A673 (cell line): ENCODE results near the gene GTPBP10. TPM values are rescaled to one million over a fixed set of nuclear protein-coding genes. Genes with fewer than 3 reads are reported as not detected.
"Not testable (repeated sequence)": the region's sequence is repeated elsewhere in the genome, so short reads cannot be mapped to it uniquely, and the experiment has no call there.

Source experiments
- BruUV-seq: library from RNA; stranded (reverse); fragments of 400-500 nt; replicated peaks from 2 replicates; lab custom pipeline; 2021; lab: Mats Ljungman, UMichigan
- CTCF ChIA-PET: fragments of 300-600 bp; sonication (Branson Sonifier 250); formaldehyde crosslinking; loops from one replicate; lab custom pipeline; 2022; ENCODE audit warnings: antibody characterized with exemption; lab: Charles Lee
- POLR2A ChIA-PET: fragments of 300-600 bp; sonication (Branson Sonifier 250); formaldehyde crosslinking; loops from one replicate; lab custom pipeline; 2022; ENCODE audit warnings: antibody characterized with exemption; ENCODE audit not compliant: low non-redundant PET; lab: Charles Lee
- DNase-seq: peaks from one replicate; pipeline ENCODE4 v3.0.0-alpha.2; 2015; ENCODE audit warnings: low spot score
- H3K27ac ChIP-seq: fragments of 200-600 bp; sonication (generic); 2 replicates; pipeline ENCODE4 v1.5.1; 2016; ENCODE audit warnings: mixed run types, low read depth, mild to moderate bottlenecking, mixed read lengths, antibody characterized with exemption, low read length; ENCODE audit not compliant: poor library complexity, severe bottlenecking
- H3K27me3 ChIP-seq: fragments of 200-600 bp; sonication (generic); replicated peaks from 2 replicates; pipeline ENCODE4 v1.6.1; 2017; ENCODE audit warnings: mixed run types, low read depth, mild to moderate bottlenecking, mixed read lengths, antibody characterized with exemption, low read length; ENCODE audit not compliant: insufficient read depth, poor library complexity
- H3K36me3 ChIP-seq: fragments of 200-600 bp; sonication (generic); 2 replicates; pipeline ENCODE4 v1.6.1; 2016; ENCODE audit warnings: mixed run types, mild to moderate bottlenecking, mixed read lengths, antibody characterized with exemption, low read length; ENCODE audit not compliant: insufficient read depth, poor library complexity, severe bottlenecking
- H3K4me1 ChIP-seq: fragments of 200-600 bp; sonication (generic); 2 replicates; pipeline ENCODE4 v1.6.1; 2017; ENCODE audit warnings: mixed run types, mild to moderate bottlenecking, mixed read lengths, antibody characterized with exemption, low read length; ENCODE audit not compliant: insufficient read depth, poor library complexity, severe bottlenecking
- H3K4me3 ChIP-seq: fragments of 200-600 bp; sonication (generic); 2 replicates; pipeline ENCODE4 v1.5.1; 2016; ENCODE audit warnings: low read depth, mixed run types, mild to moderate bottlenecking, mixed read lengths, low read length; ENCODE audit not compliant: poor library complexity, severe bottlenecking
- H3K9me3 ChIP-seq: fragments of 200-600 bp; sonication (generic); 2 replicates; pipeline ENCODE4 v1.6.1; 2016; ENCODE audit warnings: mixed run types, low read depth, mild to moderate bottlenecking, mixed read lengths, antibody characterized with exemption, low read length; ENCODE audit not compliant: poor library complexity, severe bottlenecking
- CTCF ChIP-seq: fragments of 300-800, 200-600 bp; sonication (generic); conservative IDR thresholded peaks from 2 replicates; pipeline ENCODE4 v1.5.1; 2017; ENCODE audit warnings: low read depth, mild to moderate bottlenecking, antibody characterized with exemption, low read length, moderate library complexity, mixed read lengths
- EZH2 ChIP-seq: fragments of 200-600 bp; sonication (generic); IDR thresholded peaks from 2 replicates; pipeline ENCODE4 v1.6.1; 2017; ENCODE audit warnings: borderline replicate concordance, low read depth, mild to moderate bottlenecking, mixed read lengths, antibody characterized with exemption, low read length; ENCODE audit not compliant: poor library complexity, severe bottlenecking
- intact Hi-C: fragments of 100-400 bp; cut with micrococcal nuclease; formaldehyde crosslinking; loops from one replicate; pipeline ENCODE4 v1.10.0; 2022; ENCODE audit not compliant: unreplicated experiment
- total RNA-seq: library from RNA; stranded (reverse); gene quantifications from 2 replicates; pipeline ENCODE4 v1.2.3, GENCODE V29; 2021

Gene GTPBP10
- total RNA-seq, 1 experiment from 2014 or later, result 34.7 TPM

GRCh38 chr7:90326500-90326899 is 20.0 kb upstream of the GTPBP10 start:
- Histone ChIP-seq H3K27ac (no peak overlapping the region), H3K4me1 (no peaks in the 10 kb centered on the region), H3K27me3 (peaks cover 11% of the 10 kb centered on the region), H3K4me3 (no peak overlapping the region), H3K36me3 (no peaks in the 10 kb centered on the region), H3K9me3 (no peaks in the 10 kb centered on the region)
- peak; percentile 17 for DNase-seq
- intact Hi-C loops, result no loop called here
- TF ChIP-seq EZH2, result no peak
- no peak for TF ChIP-seq CTCF
- BruUV-seq, result no TSS peak
- CTCF ChIA-PET, result no interaction called here
- POLR2A ChIA-PET, result no interaction called here

GRCh38 chr7:90334193-90334843 is 12.2 kb upstream of the GTPBP10 start:
- no peak for DNase-seq
- Histone ChIP-seq H3K27ac (no peak overlapping the region), H3K4me1 (peaks cover 7% of the 10 kb centered on the region), H3K9me3 (no peaks in the 10 kb centered on the region), H3K36me3 (no peaks in the 10 kb centered on the region), H3K27me3 (no peaks in the 10 kb centered on the region), H3K4me3 (no peak overlapping the region)
- CTCF ChIA-PET, result no interaction called here
- POLR2A ChIA-PET, result no interaction called here
- TF ChIP-seq CTCF (no peak), EZH2 (no peak)
- intact Hi-C loops, result no loop called here
- BruUV-seq, result no TSS peak

- H3K36me3 ChIP-seq, DNase-seq, H3K27ac ChIP-seq, H3K4me1 ChIP-seq, CTCF ChIA-PET, intact Hi-C loops, H3K27me3 ChIP-seq, POLR2A ChIA-PET, BruUV-seq, H3K4me3 ChIP-seq, H3K9me3 ChIP-seq: not testable (repeated sequence)
Observed at GRCh38 chr7:90334926-90335325, 11.6 kb upstream of the GTPBP10 start.

- BruUV-seq, result no TSS peak
- DNase-seq, result no peak
- TF ChIP-seq EZH2 (no peak), CTCF (no peak)
- intact Hi-C loops, result no loop called here
- Histone ChIP-seq H3K4me3 (no peak overlapping the region), H3K27me3 (no peaks in the 10 kb centered on the region), H3K4me1 (peaks cover 6% of the 10 kb centered on the region), H3K36me3 (no peaks in the 10 kb centered on the region), H3K27ac (no peak overlapping the region), H3K9me3 (no peaks in the 10 kb centered on the region)
- ChIA-PET CTCF (no interaction called here), POLR2A (no interaction called here)
Observed at GRCh38 chr7:90337106-90337505, 9.4 kb upstream of the GTPBP10 start.
